Measurements from ENCODE around the gene NXPE4. TPM values are rescaled to one million over a fixed set of nuclear protein-coding genes. Genes with fewer than 3 reads are reported as not detected.

NXPE4 gene
- total RNA-seq, 1 donor from 2014 or later, result not detected

DNA sequence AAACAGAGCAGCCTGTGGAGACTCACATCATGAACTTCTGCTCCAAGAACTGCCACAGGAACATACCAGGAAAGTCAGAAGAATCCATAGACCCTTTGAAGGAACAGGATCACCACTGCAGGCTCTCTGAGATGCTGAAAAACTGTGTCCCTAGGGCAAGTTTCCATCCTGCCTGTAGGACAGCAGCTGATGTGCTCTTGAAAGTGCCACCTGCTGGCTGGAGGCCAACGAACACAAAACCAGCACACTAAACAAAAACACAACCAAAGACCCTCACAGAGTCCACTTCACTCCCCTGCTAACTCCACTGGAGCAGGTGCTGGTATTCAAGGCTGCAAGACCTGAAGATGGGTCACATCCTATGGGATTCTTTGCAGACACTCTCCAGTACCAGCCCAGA lies 23.9 kb downstream of the NXPE4 start:
- TF ChIP-seq, protein P1, sequence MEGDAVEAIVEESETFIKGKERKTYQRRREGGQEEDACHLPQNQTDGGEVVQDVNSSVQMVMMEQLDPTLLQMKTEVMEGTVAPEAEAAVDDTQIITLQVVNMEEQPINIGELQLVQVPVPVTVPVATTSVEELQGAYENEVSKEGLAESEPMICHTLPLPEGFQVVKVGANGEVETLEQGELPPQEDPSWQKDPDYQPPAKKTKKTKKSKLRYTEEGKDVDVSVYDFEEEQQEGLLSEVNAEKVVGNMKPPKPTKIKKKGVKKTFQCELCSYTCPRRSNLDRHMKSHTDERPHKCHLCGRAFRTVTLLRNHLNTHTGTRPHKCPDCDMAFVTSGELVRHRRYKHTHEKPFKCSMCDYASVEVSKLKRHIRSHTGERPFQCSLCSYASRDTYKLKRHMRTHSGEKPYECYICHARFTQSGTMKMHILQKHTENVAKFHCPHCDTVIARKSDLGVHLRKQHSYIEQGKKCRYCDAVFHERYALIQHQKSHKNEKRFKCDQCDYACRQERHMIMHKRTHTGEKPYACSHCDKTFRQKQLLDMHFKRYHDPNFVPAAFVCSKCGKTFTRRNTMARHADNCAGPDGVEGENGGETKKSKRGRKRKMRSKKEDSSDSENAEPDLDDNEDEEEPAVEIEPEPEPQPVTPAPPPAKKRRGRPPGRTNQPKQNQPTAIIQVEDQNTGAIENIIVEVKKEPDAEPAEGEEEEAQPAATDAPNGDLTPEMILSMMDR (IDR thresholded peaks at IDR 0.05), result no peak
- no peak overlapping the region for H3K27ac ChIP-seq
- H3K4me1 ChIP-seq, result no peaks in the 10 kb centered on the region
- no peaks in the 10 kb centered on the region for H3K36me3 ChIP-seq
- H3K27me3 ChIP-seq, result no peaks in the 10 kb centered on the region
- no peak for DNase-seq (ENCODE audit: low spot score in 2 of 2)
- peaks cover 0 to 16% of the 10 kb centered on the region in 2 donors for H3K9me3 ChIP-seq
- intact Hi-C loops (cut with DNase I), result no loop called here
- H3K4me3 ChIP-seq, result no peak overlapping the region

- Histone ChIP-seq H3K4me1 (no peaks in the 10 kb centered on the region), H3K27ac (no peak overlapping the region), H3K36me3 (no peaks in the 10 kb centered on the region), H3K27me3 (no peaks in the 10 kb centered on the region), H3K9me3 (peaks cover 0 to 8% of the 10 kb centered on the region in 2 donors), H3K4me3 (no peak overlapping the region)
- no peak for DNase-seq (ENCODE audit: low spot score in 2 of 2)
- TF ChIP-seq, protein P1 (IDR thresholded peaks at IDR 0.05), result no peak
- intact Hi-C loops (cut with DNase I), result no loop called here
Observed at GRCh38 chr11:114569801-114570200, 25.8 kb downstream of the NXPE4 start.

- no peaks in the 10 kb centered on the region for H3K4me1 ChIP-seq
- H3K27ac ChIP-seq, result no peak overlapping the region
- no peaks in the 10 kb centered on the region for H3K9me3 ChIP-seq
- intact Hi-C loops (cut with DNase I), result no loop called here
- TF ChIP-seq, protein P1 (IDR thresholded peaks at IDR 0.05), result no peak
- H3K27me3 ChIP-seq, result no peaks in the 10 kb centered on the region
- no peak overlapping the region for H3K4me3 ChIP-seq
- no peaks in the 10 kb centered on the region for H3K36me3 ChIP-seq
- no peak for DNase-seq (ENCODE audit: low spot score in 2 of 2)
Observed at GRCh38 chr11:114566276-114566675, 29.3 kb downstream of the NXPE4 start.

DNA sequence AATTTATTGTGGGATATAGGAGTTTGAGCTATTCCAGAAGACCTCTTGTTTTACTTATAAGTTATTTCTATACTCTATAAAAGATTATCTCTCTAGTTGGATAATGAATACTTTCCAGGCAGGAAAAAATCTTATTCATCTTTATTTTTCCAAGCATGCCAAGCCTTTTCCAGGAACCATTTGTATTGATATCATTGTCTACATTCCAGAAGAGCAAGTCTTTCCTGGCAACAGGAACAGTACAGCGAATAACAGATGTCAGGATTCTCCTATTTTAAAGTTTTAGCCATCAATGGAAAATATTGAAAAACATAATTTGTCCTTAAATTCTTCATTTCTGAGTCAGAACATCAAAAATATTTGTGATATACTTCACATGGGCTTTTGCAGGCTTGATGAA lies 30.8 kb downstream of the NXPE4 start:
- H3K4me1 ChIP-seq, result no peaks in the 10 kb centered on the region
- TF ChIP-seq, protein P1 (IDR thresholded peaks at IDR 0.05), result no peak
- no peak overlapping the region for H3K27ac ChIP-seq
- no peak overlapping the region for H3K4me3 ChIP-seq
- H3K27me3 ChIP-seq, result no peaks in the 10 kb centered on the region
- intact Hi-C loops (cut with DNase I), result no loop called here
- H3K9me3 ChIP-seq, result no peaks in the 10 kb centered on the region
- no peaks in the 10 kb centered on the region for H3K36me3 ChIP-seq
- no peak for DNase-seq (ENCODE audit: low spot score in 2 of 2)

GRCh38 chr11:114563077-114563476 lies 32.5 kb downstream of the NXPE4 start:
- TF ChIP-seq, protein P1 (IDR thresholded peaks at IDR 0.05), result no peak
- H3K9me3 ChIP-seq, result no peaks in the 10 kb centered on the region
- intact Hi-C loops (cut with DNase I), result no loop called here
- no peak overlapping the region for H3K4me3 ChIP-seq
- H3K4me1 ChIP-seq, result no peaks in the 10 kb centered on the region
- H3K36me3 ChIP-seq, result no peaks in the 10 kb centered on the region
- H3K27ac ChIP-seq, result no peak overlapping the region
- H3K27me3 ChIP-seq, result no peaks in the 10 kb centered on the region
- DNase-seq (ENCODE audit: low spot score in 2 of 2), result no peak
